Loucy (cell line): ENCODE results near the gene PHACTR3.

Experiments used
- CTCF ChIP-seq: fragments of 200-600 bp; sonication (generic); conservative IDR thresholded peaks from 2 replicates; pipeline ENCODE4 v1.5.1; 2014; ENCODE audit warnings: mild to moderate bottlenecking, antibody characterized with exemption, low read length
- EZH2phosphoT487 ChIP-seq: fragments of 200-600 bp; IDR thresholded peaks from 2 replicates; pipeline ENCODE4 v1.6.1; 2018; ENCODE audit warnings: antibody characterized with exemption, mild to moderate bottlenecking, moderate library complexity, borderline replicate concordance

- TF ChIP-seq CTCF (no peak), EZH2phosphoT487 (no peak)
Measured at GRCh38 chr20:59827138-59828056, 223.1 kb downstream of the PHACTR3 start.
